ENCODE data around the gene CTNNA1. TPM values are rescaled to one million over a fixed set of nuclear protein-coding genes. Genes with fewer than 3 reads are reported as not detected.

Gene CTNNA1
- total RNA-seq, 1 experiment from 2014 or later = 1.9 TPM

DNA sequence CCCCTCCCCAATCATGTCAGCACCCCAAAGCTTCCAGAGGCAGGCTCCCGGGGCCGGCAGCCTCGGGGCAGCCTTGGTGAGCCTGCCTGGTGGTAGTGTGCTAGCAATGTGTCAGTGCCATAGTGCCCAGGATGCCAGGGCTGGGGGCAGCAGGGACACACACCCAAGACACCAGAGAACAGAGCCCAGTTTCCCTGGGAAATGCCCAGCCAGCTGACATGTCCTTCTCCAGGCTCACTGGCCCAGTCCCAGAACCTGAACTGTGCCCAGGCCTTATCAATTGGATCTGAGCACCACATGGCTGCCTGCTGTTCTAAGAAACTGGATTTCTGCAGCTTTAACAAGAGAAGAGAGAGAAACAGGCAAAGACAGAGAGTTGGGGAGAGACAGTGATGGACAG is 196.8 kb downstream of the CTNNA1 start:
- Histone ChIP-seq H3K27me3 (ENCODE audit: low read length) (no peaks in the 10 kb centered on the region), H3K27ac (ENCODE audit: low read length) (no peak overlapping the region), H3K4me1 (ENCODE audit: insufficient read depth, low read length) (no peaks in the 10 kb centered on the region), H3K79me2 (ENCODE audit: low read length) (no peaks in the 10 kb centered on the region), H3K36me3 (ENCODE audit: low read depth, low read length) (no peaks in the 10 kb centered on the region), H2AFZ (ENCODE audit: low read length) (no peak overlapping the region), H3K9ac (ENCODE audit: low read length) (no peak overlapping the region), H3K4me3 (ENCODE audit: low read length) (no peak overlapping the region), H4K20me1 (ENCODE audit: low read length) (no peaks in the 10 kb centered on the region), H3F3A (ENCODE audit: low read length, unreplicated experiment) (no peaks in the 10 kb centered on the region), H3K9me2 (replicated peaks; ENCODE audit: low read length) (no peaks in the 10 kb centered on the region), H3K9me3 (ENCODE audit: low read length) (no peaks in the 10 kb centered on the region), H3K4me2 (ENCODE audit: low read length) (no peak overlapping the region)
- no TSS peak for BruUV-seq (replicated peaks)
- intact Hi-C loops (cut with micrococcal nuclease) = no loop called here
- TF ChIP-seq, protein P1, sequence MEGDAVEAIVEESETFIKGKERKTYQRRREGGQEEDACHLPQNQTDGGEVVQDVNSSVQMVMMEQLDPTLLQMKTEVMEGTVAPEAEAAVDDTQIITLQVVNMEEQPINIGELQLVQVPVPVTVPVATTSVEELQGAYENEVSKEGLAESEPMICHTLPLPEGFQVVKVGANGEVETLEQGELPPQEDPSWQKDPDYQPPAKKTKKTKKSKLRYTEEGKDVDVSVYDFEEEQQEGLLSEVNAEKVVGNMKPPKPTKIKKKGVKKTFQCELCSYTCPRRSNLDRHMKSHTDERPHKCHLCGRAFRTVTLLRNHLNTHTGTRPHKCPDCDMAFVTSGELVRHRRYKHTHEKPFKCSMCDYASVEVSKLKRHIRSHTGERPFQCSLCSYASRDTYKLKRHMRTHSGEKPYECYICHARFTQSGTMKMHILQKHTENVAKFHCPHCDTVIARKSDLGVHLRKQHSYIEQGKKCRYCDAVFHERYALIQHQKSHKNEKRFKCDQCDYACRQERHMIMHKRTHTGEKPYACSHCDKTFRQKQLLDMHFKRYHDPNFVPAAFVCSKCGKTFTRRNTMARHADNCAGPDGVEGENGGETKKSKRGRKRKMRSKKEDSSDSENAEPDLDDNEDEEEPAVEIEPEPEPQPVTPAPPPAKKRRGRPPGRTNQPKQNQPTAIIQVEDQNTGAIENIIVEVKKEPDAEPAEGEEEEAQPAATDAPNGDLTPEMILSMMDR (conservative IDR thresholded peaks at IDR 0.05; ENCODE audit: low read depth, low read length) = no peak
- TF ChIP-seq EZH2 (IDR thresholded peaks at IDR 0.05; ENCODE audit: low read length, unreplicated experiment) (no peak), EZH2phosphoT487 (IDR thresholded peaks at IDR 0.05; ENCODE audit: borderline replicate concordance, low read length) (no peak)
- ATAC-seq = no peak
- CTCF ChIA-PET = no interaction called here
- no peak for DNase-seq
- POLR2A ChIA-PET (ENCODE audit: unreplicated experiment) = no interaction called here

DNA sequence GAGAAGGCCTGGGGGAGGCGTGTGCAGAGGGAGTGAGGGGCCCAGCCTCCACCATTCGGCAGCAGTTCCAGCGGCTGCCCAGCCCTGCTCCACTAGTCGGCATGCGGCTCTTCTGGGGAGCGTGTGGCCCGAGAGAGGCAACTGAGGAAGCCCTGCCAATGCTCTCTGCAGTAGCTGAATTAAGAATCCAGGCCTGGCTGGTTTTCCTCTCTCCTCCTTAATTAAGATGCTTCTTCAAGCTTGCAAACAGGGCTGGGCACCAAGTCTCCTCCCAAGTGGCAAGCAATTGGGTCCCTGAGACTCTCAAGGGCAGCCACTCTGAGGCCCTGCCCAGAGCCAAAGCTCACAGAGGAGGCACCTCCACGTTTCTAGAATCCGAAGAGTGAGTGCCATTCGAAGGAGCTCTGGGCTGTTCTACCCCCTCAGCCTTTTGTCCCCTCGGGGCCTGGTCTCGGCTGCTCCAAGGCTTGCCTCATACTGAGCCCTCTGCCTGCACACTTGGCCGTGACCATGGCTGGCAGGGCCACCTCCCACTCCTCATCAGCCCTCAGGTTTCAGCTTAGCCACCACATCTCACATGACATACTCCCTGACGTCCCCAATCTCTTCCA is 197.3 kb downstream of the CTNNA1 start:
- BruUV-seq (replicated peaks) = no TSS peak
- POLR2A ChIA-PET (ENCODE audit: unreplicated experiment) = no interaction called here
- H3K27ac ChIP-seq (ENCODE audit: low read length) = no peak overlapping the region
- no peaks in the 10 kb centered on the region for H3K79me2 ChIP-seq (ENCODE audit: low read length)
- H2AFZ ChIP-seq (ENCODE audit: low read length) = no peak overlapping the region
- H3F3A ChIP-seq (ENCODE audit: low read length, unreplicated experiment) = no peaks in the 10 kb centered on the region
- no peaks in the 10 kb centered on the region for H3K36me3 ChIP-seq (ENCODE audit: low read depth, low read length)
- intact Hi-C loops (cut with micrococcal nuclease) = no loop called here
- H3K27me3 ChIP-seq (ENCODE audit: low read length) = no peaks in the 10 kb centered on the region
- no peak overlapping the region for H3K9ac ChIP-seq (ENCODE audit: low read length)
- TF ChIP-seq EZH2 (IDR thresholded peaks at IDR 0.05; ENCODE audit: low read length, unreplicated experiment) (no peak), EZH2phosphoT487 (IDR thresholded peaks at IDR 0.05; ENCODE audit: borderline replicate concordance, low read length) (no peak)
- TF ChIP-seq, protein P1 (conservative IDR thresholded peaks at IDR 0.05; ENCODE audit: low read depth, low read length) = no peak
- no peak for DNase-seq
- H3K4me3 ChIP-seq (ENCODE audit: low read length) = no peak overlapping the region
- no peak for ATAC-seq
- no peaks in the 10 kb centered on the region for H3K4me1 ChIP-seq (ENCODE audit: insufficient read depth, low read length)
- CTCF ChIA-PET = no interaction called here
- no peaks in the 10 kb centered on the region for H3K9me2 ChIP-seq (replicated peaks; ENCODE audit: low read length)
- H3K4me2 ChIP-seq (ENCODE audit: low read length) = no peak overlapping the region
- H3K9me3 ChIP-seq (ENCODE audit: low read length) = no peaks in the 10 kb centered on the region
- H4K20me1 ChIP-seq (ENCODE audit: low read length) = no peaks in the 10 kb centered on the region

DNA sequence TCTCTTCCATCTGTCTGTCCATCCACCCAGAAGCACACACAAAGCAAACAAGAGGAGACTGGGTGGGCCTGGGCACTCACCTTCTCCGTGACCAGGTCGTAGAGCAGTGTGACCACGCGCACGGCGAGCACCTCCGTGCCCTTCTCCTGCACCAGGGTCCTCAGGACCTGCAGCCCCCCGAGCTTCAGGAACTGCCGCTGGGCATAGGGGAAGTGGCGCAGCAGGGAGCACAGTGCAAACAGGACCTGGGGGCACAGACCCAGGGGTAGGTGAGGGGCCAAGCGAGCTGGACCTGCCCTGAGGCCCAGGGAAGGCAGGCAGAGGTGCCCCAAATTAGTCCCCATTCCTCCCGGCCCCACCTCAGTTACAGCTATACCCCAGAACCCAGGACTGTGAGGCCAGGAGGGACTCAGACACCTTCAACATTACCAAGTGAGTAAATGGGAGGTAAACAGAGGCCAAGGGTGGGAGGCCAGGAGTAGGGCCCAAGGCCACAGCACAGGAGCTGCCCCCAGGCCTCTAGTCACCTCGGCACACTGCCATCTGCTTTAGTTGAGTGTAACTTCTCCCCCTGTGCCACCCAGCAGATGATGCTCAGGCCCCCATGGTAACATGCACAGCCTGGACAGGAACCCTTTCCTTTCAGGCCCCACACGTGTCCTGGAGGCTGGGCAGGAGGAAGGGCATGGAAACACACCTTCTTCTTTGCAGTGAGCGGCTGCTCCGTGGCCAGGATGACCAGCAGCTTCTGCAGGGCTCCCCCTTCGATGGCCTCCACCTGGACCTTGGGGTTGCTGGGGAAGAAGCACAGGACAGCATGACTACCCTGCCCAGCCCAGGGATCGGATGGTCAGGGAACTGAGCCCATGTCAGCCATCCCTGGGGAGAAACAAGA is 198.1 kb downstream of the CTNNA1 start:
- Histone ChIP-seq H2AFZ (ENCODE audit: low read length) (no peak overlapping the region), H3K36me3 (ENCODE audit: low read depth, low read length) (no peaks in the 10 kb centered on the region), H4K20me1 (ENCODE audit: low read length) (no peaks in the 10 kb centered on the region), H3K79me2 (ENCODE audit: low read length) (no peaks in the 10 kb centered on the region), H3K9me2 (replicated peaks; ENCODE audit: low read length) (no peaks in the 10 kb centered on the region), H3K4me1 (ENCODE audit: insufficient read depth, low read length) (no peaks in the 10 kb centered on the region), H3K9me3 (ENCODE audit: low read length) (no peaks in the 10 kb centered on the region), H3K27me3 (ENCODE audit: low read length) (no peaks in the 10 kb centered on the region), H3K4me2 (ENCODE audit: low read length) (no peak overlapping the region), H3K4me3 (ENCODE audit: low read length) (no peak overlapping the region), H3F3A (ENCODE audit: low read length, unreplicated experiment) (no peaks in the 10 kb centered on the region), H3K9ac (ENCODE audit: low read length) (no peak overlapping the region), H3K27ac (ENCODE audit: low read length) (no peak overlapping the region)
- no peak for TF ChIP-seq EZH2phosphoT487 (IDR thresholded peaks at IDR 0.05; ENCODE audit: borderline replicate concordance, low read length)
- TF ChIP-seq, protein P1 (conservative IDR thresholded peaks at IDR 0.05; ENCODE audit: low read depth, low read length) = no peak
- TF ChIP-seq EZH2 (IDR thresholded peaks at IDR 0.05; ENCODE audit: low read length, unreplicated experiment) = no peak
- ATAC-seq (no peak), DNase-seq (no peak)
- intact Hi-C loops (cut with micrococcal nuclease) = no loop called here
- ChIA-PET POLR2A (ENCODE audit: unreplicated experiment) (no interaction called here), CTCF (no interaction called here)
- BruUV-seq (replicated peaks) = no TSS peak

Data from PC-3 (cell line).